Mucosa of rectum (tissue), 2 donors: ENCODE results near the gene FPGS.
"Not testable (repeated sequence)": the region's sequence is repeated elsewhere in the genome, so short reads cannot be mapped to it uniquely, and the experiment has no call there.

Experiments
- H3K27ac ChIP-seq, 2 donors: one replicate each; pipeline ENCODE4 v1.7.0; 2013; ENCODE audit warnings: inconsistent platforms in 2 of 2, low read depth in 2 of 2, low read length in 2 of 2
- H3K27me3 ChIP-seq, 2 donors: one replicate each; pipeline ENCODE4 v1.7.0; 2013; ENCODE audit warnings: low read length in 2 of 2; ENCODE audit not compliant: control insufficient read depth in 2 of 2, insufficient read depth in 2 of 2
- H3K36me3 ChIP-seq, 2 donors: one replicate each; pipeline ENCODE4 v1.7.0; 2013; ENCODE audit warnings: low read length in 2 of 2; ENCODE audit not compliant: control insufficient read depth in 2 of 2, insufficient read depth in 2 of 2
- H3K4me1 ChIP-seq, 2 donors: one replicate each; pipeline ENCODE4 v1.7.0; 2013; ENCODE audit warnings: low read length in 2 of 2, mild to moderate bottlenecking in 1 of 2; ENCODE audit not compliant: control insufficient read depth in 2 of 2, insufficient read depth in 2 of 2
- H3K4me3 ChIP-seq, 2 donors: one replicate each; pipeline ENCODE4 v1.7.0; 2013; ENCODE audit warnings: low read length in 2 of 2
- H3K9ac ChIP-seq, 2 donors: one replicate each; pipeline ENCODE4 v1.7.0; 2013; ENCODE audit warnings: low read length in 2 of 2, low read depth in 1 of 2, mild to moderate bottlenecking in 1 of 2
- H3K9me3 ChIP-seq, 2 donors: one replicate each; pipeline ENCODE4 v1.7.0; 2013; ENCODE audit warnings: low read length in 2 of 2; ENCODE audit not compliant: control insufficient read depth in 2 of 2
- donor health status: healthy.
- donor health status: Normal muscosa, but diverticular disease.

Gene FPGS

GRCh38 chr9:127838375-127839078, 35.8 kb downstream of the FPGS start:
- H3K27me3 ChIP-seq = peaks cover 2% of the 10 kb centered on the region in 2 donors
- no peaks in the 10 kb centered on the region for H3K9me3 ChIP-seq
- H3K9ac ChIP-seq = no peak overlapping the region
- peaks cover 19 to 29% of the 10 kb centered on the region in 2 donors for H3K4me1 ChIP-seq
- H3K27ac ChIP-seq = peak overlapping the region; percentile 56 to 81
- no peak overlapping the region for H3K4me3 ChIP-seq
- no peaks in the 10 kb centered on the region for H3K36me3 ChIP-seq

DNA sequence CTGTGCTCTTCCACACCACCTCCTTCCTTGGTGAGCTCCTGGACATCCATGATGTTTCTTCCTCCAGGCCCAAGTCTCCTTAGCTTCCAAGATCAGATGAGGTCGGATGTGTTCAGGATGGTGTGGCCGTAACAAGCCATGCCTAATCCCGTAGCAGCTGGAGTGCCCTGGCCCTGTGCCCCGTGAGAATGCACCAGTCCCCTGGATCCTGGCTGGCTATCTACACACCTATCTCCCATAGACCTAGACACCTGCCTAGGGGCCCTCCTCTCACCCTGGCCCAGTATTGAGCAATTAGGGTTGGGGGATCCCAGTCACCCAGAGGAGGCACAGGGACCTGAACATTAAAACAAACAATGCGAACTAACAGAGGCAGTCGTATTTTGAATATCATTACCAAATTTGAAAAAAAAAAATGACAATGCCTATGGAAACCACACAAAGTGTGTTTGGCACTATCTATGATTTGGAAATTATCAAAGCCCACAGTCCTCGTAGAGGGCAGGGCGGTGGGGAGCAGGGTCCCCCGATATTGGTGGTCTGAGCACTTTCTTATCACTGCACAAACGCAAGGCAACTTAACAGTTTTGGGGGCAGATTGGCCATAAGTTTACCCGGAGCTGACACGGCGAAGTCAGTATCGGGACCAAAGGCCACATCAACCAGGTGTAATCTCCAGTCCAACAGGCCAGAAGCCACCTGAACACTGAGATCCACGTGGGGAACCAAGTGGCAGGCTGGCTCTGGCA, 38.6 kb downstream of the FPGS start:
- Histone ChIP-seq H3K4me3 (no peak overlapping the region), H3K4me1 (peaks cover 19 to 20% of the 10 kb centered on the region in 2 donors), H3K9me3 (no peaks in the 10 kb centered on the region), H3K9ac (no peak overlapping the region), H3K36me3 (no peaks in the 10 kb centered on the region), H3K27ac (no peak overlapping the region), H3K27me3 (peaks cover 0 to 2% of the 10 kb centered on the region in 2 donors)

GRCh38 chr9:127844821-127845359, 42.2 kb downstream of the FPGS start:
- H3K9ac ChIP-seq = no peak overlapping the region

DNA sequence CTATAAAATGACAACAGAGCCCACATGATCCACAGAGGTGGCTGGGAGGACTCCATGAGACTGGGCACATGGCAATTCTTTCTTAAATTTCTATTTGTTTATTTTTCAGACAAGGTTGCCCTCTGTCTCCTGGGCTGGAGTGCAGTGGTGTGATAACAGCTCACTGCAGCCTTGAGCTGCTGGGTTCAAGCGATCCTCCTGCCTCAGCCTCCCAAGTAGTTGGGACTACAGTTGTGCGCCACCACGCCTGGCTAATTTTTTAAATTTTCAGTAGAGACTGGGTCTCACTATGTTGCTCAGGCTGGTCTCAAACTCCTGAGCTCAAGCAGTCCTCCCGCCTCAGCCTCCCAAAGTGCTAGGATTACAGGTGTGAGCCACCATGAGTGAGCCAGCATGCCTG, 42.9 kb downstream of the FPGS start:
- H3K4me3 ChIP-seq, H3K9ac ChIP-seq, H3K9me3 ChIP-seq, H3K36me3 ChIP-seq, H3K4me1 ChIP-seq, H3K27me3 ChIP-seq: not testable (repeated sequence)
- peak overlapping the region in 1 of 2 donors; percentile 58 for H3K27ac ChIP-seq

More at GRCh38 chr9:127844821-127845359, 42.2 kb downstream of the FPGS start:
- Histone ChIP-seq H3K27me3 (no peaks in the 10 kb centered on the region), H3K9me3 (peaks cover 0 to 6% of the 10 kb centered on the region in 2 donors), H3K36me3 (no peaks in the 10 kb centered on the region), H3K27ac (peak overlapping the region; percentile 30 to 58), H3K4me1 (peaks cover 5 to 6% of the 10 kb centered on the region in 2 donors), H3K4me3 (no peak overlapping the region)

DNA sequence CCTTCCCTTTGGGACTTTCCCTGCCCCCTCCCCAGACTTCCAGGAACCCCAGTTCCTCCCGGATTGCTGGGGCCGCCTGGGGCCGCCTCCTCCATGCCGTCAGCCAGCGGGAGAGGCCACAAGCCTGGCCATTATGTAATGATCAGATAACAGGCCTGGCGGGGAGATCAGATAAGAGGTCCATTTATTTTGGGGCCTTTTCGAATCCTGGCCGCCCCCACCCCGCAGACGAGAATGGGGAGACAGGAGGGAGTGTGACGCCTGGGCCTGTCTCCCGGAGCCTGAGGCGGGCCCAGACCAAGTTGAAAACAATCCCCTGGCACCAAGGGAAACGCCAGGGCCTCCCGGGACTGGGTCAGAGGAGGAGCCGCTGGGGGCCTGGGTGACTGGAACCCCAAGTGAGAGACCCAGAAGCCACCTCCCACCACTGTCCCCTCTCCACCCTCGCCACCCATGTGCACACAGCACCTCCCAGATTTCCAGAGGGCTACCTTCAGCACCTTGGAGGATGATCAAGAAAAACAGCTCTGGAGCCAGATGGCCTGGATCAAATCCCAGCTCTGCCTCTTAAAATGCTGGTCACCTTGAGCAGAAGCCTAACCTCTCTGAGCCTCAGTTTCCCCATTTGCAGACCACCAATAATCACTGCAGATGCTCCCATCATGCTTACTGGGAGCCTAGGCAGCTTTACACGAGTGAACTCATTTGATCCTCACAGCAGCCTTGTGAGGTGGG, 43.9 kb downstream of the FPGS start:
- H3K27me3 ChIP-seq = no peaks in the 10 kb centered on the region
- no peak overlapping the region for H3K4me3 ChIP-seq
- peaks cover 0 to 6% of the 10 kb centered on the region in 2 donors for H3K9me3 ChIP-seq
- H3K9ac ChIP-seq = peak overlapping the region in 1 of 2 donors; percentile 20
- no peaks in the 10 kb centered on the region for H3K36me3 ChIP-seq
- H3K27ac ChIP-seq = peak overlapping the region; percentile 38 to 39
- peaks cover 5 to 6% of the 10 kb centered on the region in 2 donors for H3K4me1 ChIP-seq

DNA sequence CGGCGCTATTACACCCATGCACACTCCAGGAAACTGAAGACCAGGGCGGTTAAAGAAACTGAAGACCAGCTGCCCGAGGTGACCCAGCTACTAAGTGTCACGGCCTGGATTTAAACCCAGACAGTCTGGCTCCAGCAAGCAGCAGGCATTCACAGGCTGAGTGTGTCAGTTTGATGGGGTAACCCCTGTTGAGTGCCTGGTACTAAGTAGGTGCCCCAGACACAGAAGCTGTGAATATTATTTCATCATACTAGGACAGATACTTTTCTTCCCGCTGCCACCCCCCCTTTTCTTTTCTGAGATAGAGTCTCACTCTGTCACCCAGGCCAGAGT, 44.5 kb downstream of the FPGS start:
- Histone ChIP-seq H3K36me3 (no peaks in the 10 kb centered on the region), H3K9ac (peak overlapping the region in 1 of 2 donors; percentile 20), H3K4me1 (peaks cover 5 to 6% of the 10 kb centered on the region in 2 donors), H3K9me3 (peaks cover 0 to 6% of the 10 kb centered on the region in 2 donors), H3K27ac (peak overlapping the region; percentile 9 to 39), H3K27me3 (no peaks in the 10 kb centered on the region), H3K4me3 (no peak overlapping the region)

- H3K27ac ChIP-seq = peak overlapping the region in 1 of 2 donors; percentile 9
- H3K4me3 ChIP-seq = no peak overlapping the region
Measured at GRCh38 chr9:127847833-127848755, 45.4 kb downstream of the FPGS start.

GRCh38 chr9:127848756-127849504, 46.2 kb downstream of the FPGS start:
- Histone ChIP-seq H3K36me3 (no peaks in the 10 kb centered on the region), H3K27ac (no peak overlapping the region), H3K4me3 (no peak overlapping the region), H3K4me1 (peaks cover 5 to 10% of the 10 kb centered on the region in 2 donors), H3K27me3 (no peaks in the 10 kb centered on the region), H3K9me3 (peaks cover 0 to 6% of the 10 kb centered on the region in 2 donors), H3K9ac (no peak overlapping the region)

More at GRCh38 chr9:127847833-127848755, 45.4 kb downstream of the FPGS start:
- Histone ChIP-seq H3K36me3 (no peaks in the 10 kb centered on the region), H3K4me1 (peaks cover 5 to 6% of the 10 kb centered on the region in 2 donors), H3K9me3 (peaks cover 0 to 6% of the 10 kb centered on the region in 2 donors), H3K27me3 (no peaks in the 10 kb centered on the region), H3K9ac (no peak overlapping the region)
